ENCODE measurements around the gene NAXD. TPM values are rescaled to one million over a fixed set of nuclear protein-coding genes. Genes with fewer than 3 reads are reported as not detected.

Gene NAXD
- total RNA-seq, 2 experiments from 2014 or later = 17.4 to 17.8 TPM

DNA sequence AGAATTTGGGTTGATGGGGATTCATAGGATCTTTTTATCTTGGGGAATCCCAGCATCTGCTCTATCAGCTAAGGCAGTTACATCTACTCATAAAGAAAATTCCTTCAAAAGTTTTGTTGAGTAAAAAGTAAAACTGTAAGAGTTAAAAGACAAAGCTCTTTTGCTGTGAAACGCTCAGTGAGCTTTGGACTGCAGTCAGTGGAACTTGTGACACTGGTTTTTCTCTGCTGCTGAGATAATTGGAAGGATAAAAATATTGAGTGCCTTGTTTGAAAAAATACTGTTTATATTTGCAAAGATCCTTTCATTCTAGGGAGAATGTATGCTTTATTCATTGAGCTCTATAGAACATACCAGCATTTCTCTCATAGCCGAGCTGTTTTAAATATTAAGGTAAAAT lies 5.3 kb downstream of the NAXD start:
- Histone ChIP-seq H3K27me3 (ENCODE audit: control insufficient read depth in 1 of 2, insufficient read depth in 2 of 2, low read length in 2 of 2) (no peaks in the 10 kb centered on the region), H3K27ac (ENCODE audit: low read depth in 1 of 2, low read length in 2 of 2) (no peak overlapping the region), H3K36me3 (ENCODE audit: insufficient read depth, low read length) (peaks cover 29% of the 10 kb centered on the region), H3K4me3 (ENCODE audit: low read length) (no peak overlapping the region), H3K9me3 (ENCODE audit: control insufficient read depth in 1 of 2, insufficient read depth in 1 of 2, low read length in 2 of 2) (no peaks in the 10 kb centered on the region), H3K4me1 (ENCODE audit: insufficient read depth, low read length) (peaks cover 19% of the 10 kb centered on the region)
- POLR2A ChIA-PET = no interaction called here
- DNase-seq (no peak), ATAC-seq (ENCODE audit: poor library complexity) (no peak)
- Mint-ChIP-seq H3K4me3 (no peak overlapping the region), H3K27me3 (no peaks in the 10 kb centered on the region), H3K36me3 (ENCODE audit: low read depth) (peaks cover 36% of the 10 kb centered on the region), H3K27ac (no peak overlapping the region), H3K4me1 (ENCODE audit: low read depth) (peaks cover 56% of the 10 kb centered on the region), H3K9me3 (no peaks in the 10 kb centered on the region)
- TF ChIP-seq, protein P1, sequence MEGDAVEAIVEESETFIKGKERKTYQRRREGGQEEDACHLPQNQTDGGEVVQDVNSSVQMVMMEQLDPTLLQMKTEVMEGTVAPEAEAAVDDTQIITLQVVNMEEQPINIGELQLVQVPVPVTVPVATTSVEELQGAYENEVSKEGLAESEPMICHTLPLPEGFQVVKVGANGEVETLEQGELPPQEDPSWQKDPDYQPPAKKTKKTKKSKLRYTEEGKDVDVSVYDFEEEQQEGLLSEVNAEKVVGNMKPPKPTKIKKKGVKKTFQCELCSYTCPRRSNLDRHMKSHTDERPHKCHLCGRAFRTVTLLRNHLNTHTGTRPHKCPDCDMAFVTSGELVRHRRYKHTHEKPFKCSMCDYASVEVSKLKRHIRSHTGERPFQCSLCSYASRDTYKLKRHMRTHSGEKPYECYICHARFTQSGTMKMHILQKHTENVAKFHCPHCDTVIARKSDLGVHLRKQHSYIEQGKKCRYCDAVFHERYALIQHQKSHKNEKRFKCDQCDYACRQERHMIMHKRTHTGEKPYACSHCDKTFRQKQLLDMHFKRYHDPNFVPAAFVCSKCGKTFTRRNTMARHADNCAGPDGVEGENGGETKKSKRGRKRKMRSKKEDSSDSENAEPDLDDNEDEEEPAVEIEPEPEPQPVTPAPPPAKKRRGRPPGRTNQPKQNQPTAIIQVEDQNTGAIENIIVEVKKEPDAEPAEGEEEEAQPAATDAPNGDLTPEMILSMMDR (IDR thresholded peaks at IDR 0.05) = no peak
- CTCF ChIA-PET = no interaction called here
- intact Hi-C loops (cut with DNase I, micrococcal nuclease) = no loop called here

DNA sequence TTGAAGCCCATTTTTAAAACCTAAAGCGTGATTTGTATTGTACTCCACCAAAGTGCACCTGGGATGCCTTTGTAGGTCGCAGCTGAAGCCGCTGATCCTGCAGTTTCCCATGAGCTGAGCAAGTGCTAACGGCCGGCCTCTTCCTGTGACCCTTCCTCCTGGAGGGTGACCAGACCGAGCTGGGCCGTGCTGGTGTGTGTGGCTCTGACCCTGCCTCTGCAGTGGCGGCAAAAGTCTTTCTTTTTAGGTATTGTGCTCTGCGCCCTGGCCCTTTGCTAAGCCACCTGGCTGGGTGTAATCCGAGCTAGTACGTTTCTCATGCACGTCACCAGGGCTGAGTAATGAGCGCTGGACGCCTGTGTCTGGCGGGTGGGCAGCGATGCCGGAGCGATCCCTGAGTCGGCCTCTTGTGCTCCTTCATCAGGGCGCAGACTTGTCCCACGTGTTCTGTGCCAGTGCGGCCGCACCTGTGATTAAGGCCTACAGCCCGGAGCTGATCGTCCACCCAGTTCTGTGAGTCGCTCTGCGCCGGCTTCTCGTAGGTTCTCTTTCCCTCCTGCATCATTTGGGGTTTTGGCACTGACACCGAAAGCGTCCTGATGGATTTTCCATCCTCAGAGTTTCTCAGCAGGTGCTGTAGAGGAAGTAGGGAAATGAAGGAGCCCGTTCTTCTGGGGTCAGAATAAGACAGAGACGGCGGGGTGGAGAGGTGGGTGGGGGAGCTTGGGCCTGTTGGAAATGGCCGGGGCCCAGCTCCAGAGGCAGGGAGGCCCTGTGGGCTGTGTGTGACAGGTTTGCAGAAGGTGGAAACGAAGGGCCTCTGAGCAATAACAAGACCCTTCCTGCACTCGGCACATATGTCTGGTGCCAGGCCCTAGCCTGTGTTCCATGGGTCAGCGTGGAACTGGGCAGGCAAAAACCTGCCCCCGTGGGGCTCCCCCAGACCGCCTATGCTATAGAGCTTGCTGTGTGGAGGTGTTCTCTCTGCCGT lies 9.7 kb downstream of the NAXD start:
- Mint-ChIP-seq H3K4me1 (ENCODE audit: low read depth) (peaks cover 53% of the 10 kb centered on the region), H3K4me3 (no peak overlapping the region), H3K9me3 (no peaks in the 10 kb centered on the region), H3K36me3 (ENCODE audit: low read depth) (peaks cover 74% of the 10 kb centered on the region), H3K27ac (no peak overlapping the region), H3K27me3 (no peaks in the 10 kb centered on the region)
- no peaks in the 10 kb centered on the region for H3K9me3 ChIP-seq (ENCODE audit: control insufficient read depth in 1 of 2, insufficient read depth in 1 of 2, low read length in 2 of 2)
- TF ChIP-seq, protein P1 (IDR thresholded peaks at IDR 0.05) = no peak
- no peaks in the 10 kb centered on the region for H3K27me3 ChIP-seq (ENCODE audit: control insufficient read depth in 1 of 2, insufficient read depth in 2 of 2, low read length in 2 of 2)
- H3K4me1 ChIP-seq (ENCODE audit: insufficient read depth, low read length) = peaks cover 9% of the 10 kb centered on the region
- H3K36me3 ChIP-seq (ENCODE audit: insufficient read depth, low read length) = peaks cover 62% of the 10 kb centered on the region
- no peak overlapping the region for H3K4me3 ChIP-seq (ENCODE audit: low read length)
- ChIA-PET POLR2A (interaction anchor here (1.4 kb wide), 1 partner anchor 8 kb away, joined by 3 read pairs; no protein-coding TSS in a partner anchor), CTCF (no interaction called here)
- intact Hi-C loops (cut with DNase I, micrococcal nuclease) = no loop called here
- ATAC-seq (ENCODE audit: poor library complexity) (no peak), DNase-seq (no peak)
- H3K27ac ChIP-seq (ENCODE audit: low read depth in 1 of 2, low read length in 2 of 2) = no peak overlapping the region

DNA sequence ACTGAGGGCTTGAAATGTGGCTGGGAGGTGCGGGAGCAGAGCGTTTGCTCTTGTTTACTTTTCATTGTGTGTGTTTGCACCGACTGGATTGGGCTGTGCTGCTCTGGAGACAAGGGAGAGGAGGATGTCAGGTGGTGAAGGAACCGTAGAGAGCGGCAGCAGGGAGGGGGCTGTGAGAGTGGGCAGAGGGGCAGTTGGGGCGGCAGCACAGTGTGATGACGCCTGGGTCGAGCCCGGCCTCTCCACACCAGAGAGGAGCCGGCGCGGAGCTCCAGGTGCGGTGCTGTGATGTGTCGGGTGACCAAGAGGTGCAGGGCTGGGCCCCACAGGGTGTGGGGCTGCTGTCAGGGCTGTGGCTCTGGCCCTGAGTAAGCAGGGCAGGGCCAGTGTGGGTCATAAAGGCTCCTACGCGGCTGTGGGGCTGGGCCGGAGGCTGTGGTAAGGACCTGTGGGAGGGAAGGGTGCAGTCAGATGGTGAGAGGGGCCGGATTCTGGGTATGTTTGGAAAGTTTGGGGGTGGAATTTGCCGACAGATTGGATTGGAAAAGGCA lies 10.5 kb downstream of the NAXD start:
- Mint-ChIP-seq H3K36me3 (ENCODE audit: low read depth) (peaks cover 82% of the 10 kb centered on the region), H3K4me3 (no peak overlapping the region), H3K27ac (no peak overlapping the region), H3K9me3 (no peaks in the 10 kb centered on the region), H3K27me3 (no peaks in the 10 kb centered on the region), H3K4me1 (ENCODE audit: low read depth) (peaks cover 54% of the 10 kb centered on the region)
- DNase-seq (no peak), ATAC-seq (ENCODE audit: poor library complexity) (no peak)
- Histone ChIP-seq H3K9me3 (ENCODE audit: control insufficient read depth in 1 of 2, insufficient read depth in 1 of 2, low read length in 2 of 2) (no peaks in the 10 kb centered on the region), H3K27me3 (ENCODE audit: control insufficient read depth in 1 of 2, insufficient read depth in 2 of 2, low read length in 2 of 2) (no peaks in the 10 kb centered on the region), H3K4me3 (ENCODE audit: low read length) (no peak overlapping the region), H3K4me1 (ENCODE audit: insufficient read depth, low read length) (peaks cover 9% of the 10 kb centered on the region), H3K27ac (ENCODE audit: low read depth in 1 of 2, low read length in 2 of 2) (no peak overlapping the region), H3K36me3 (ENCODE audit: insufficient read depth, low read length) (peaks cover 67% of the 10 kb centered on the region)
- TF ChIP-seq, protein P1 (IDR thresholded peaks at IDR 0.05) = no peak
- POLR2A ChIA-PET = interaction anchor here (1.4 kb wide), 1 partner anchor 9 kb away, joined by 3 read pairs; no protein-coding TSS in a partner anchor
- intact Hi-C loops (cut with DNase I, micrococcal nuclease) = no loop called here
- CTCF ChIA-PET = no interaction called here
